ENCODE measurements around the gene ANKRD66.
"Not testable (repeated sequence)": the region's sequence is repeated elsewhere in the genome, so short reads cannot be mapped to it uniquely, and the experiment has no call there.

The ANKRD66 gene

GRCh38 chr6:46756469-46757213 lies 9.9 kb downstream of the ANKRD66 start:
- DNase-seq: no peak

- no peak for DNase-seq
These were observed 10.5 kb downstream of the ANKRD66 start for GRCh38 chr6:46757214-46757596.

GRCh38 chr6:46758960-46759753 lies 12.4 kb downstream of the ANKRD66 start:
- no peak for DNase-seq

GRCh38 chr6:46760925-46761324 lies 14.2 kb downstream of the ANKRD66 start:
- no peak for DNase-seq

- DNase-seq: no peak
These were observed 16.7 kb downstream of the ANKRD66 start for GRCh38 chr6:46763466-46763865.

- not testable (repeated sequence) for DNase-seq
These were observed 17.5 kb downstream of the ANKRD66 start for GRCh38 chr6:46764280-46764679.

- no peak for DNase-seq
These were observed 18.2 kb downstream of the ANKRD66 start for GRCh38 chr6:46764961-46765360.

GRCh38 chr6:46772016-46772415 lies 25.3 kb downstream of the ANKRD66 start:
- DNase-seq: no peak

- no peak for DNase-seq
These were observed 26.0 kb downstream of the ANKRD66 start for GRCh38 chr6:46772762-46773161.

- DNase-seq: no peak
These were observed 26.6 kb downstream of the ANKRD66 start for GRCh38 chr6:46773201-46773855.

GRCh38 chr6:46774736-46775135 lies 28.0 kb downstream of the ANKRD66 start:
- not testable (repeated sequence) for DNase-seq

- no peak for DNase-seq
These were observed 29.5 kb downstream of the ANKRD66 start for GRCh38 chr6:46776070-46776712.

- no peak for DNase-seq
These were observed 31.0 kb downstream of the ANKRD66 start for GRCh38 chr6:46777476-46778346.

GRCh38 chr6:46781478-46782378 lies 35.0 kb downstream of the ANKRD66 start:
- peak; percentile 21 for DNase-seq

GRCh38 chr6:46784535-46784934 lies 37.8 kb downstream of the ANKRD66 start:
- no peak for DNase-seq

- DNase-seq: no peak
These were observed 41.3 kb downstream of the ANKRD66 start for GRCh38 chr6:46787871-46788540.

- no peak for DNase-seq
These were observed 42.1 kb downstream of the ANKRD66 start for GRCh38 chr6:46788791-46789190.

- DNase-seq: no peak
These were observed 43.0 kb downstream of the ANKRD66 start for GRCh38 chr6:46789434-46790354.

- DNase-seq: no peak
These were observed 43.7 kb downstream of the ANKRD66 start for GRCh38 chr6:46790355-46790874.
